ENCODE data around the gene PDLIM1. TPM values are rescaled to one million over a fixed set of nuclear protein-coding genes. Genes with fewer than 3 reads are reported as not detected.

PDLIM1 gene
- polyA plus RNA-seq, 3 donors: 1.9 to 5.2 (median 4.8) TPM

- Histone ChIP-seq H2AFZ (ENCODE audit: insufficient read depth, low read depth, low read length, poor library complexity, severe bottlenecking) (no peak overlapping the region), H3K36me3 (replicated peaks in 1 of 2; ENCODE audit: control insufficient read depth in 1 of 2, insufficient read depth in 2 of 2, low read length in 2 of 2) (no peaks in the 10 kb centered on the region), H3K27me3 (ENCODE audit: control insufficient read depth in 2 of 2, insufficient read depth in 2 of 2, low read length in 2 of 2) (no peaks in the 10 kb centered on the region), H3K9ac (ENCODE audit: insufficient read depth, low read length, poor library complexity, severe bottlenecking) (no peak overlapping the region), H3K9me3 (replicated peaks in 1 of 2; ENCODE audit: control insufficient read depth in 1 of 2, insufficient read depth in 1 of 2, low read length in 2 of 2) (no peaks in the 10 kb centered on the region), H4K20me1 (ENCODE audit: insufficient read depth, low read length) (no peaks in the 10 kb centered on the region), H3K4me3 (replicated peaks in 1 of 3; ENCODE audit: low read depth in 2 of 3, low read length in 3 of 3) (no peak overlapping the region), H3K79me2 (ENCODE audit: insufficient read depth, low read length) (no peaks in the 10 kb centered on the region), H3K4me1 (ENCODE audit: control insufficient read depth in 1 of 2, insufficient read depth in 2 of 2, low read length in 2 of 2) (no peaks in the 10 kb centered on the region), H3K27ac (ENCODE audit: low read depth in 1 of 2, low read length in 2 of 2) (no peak overlapping the region), H3K4me2 (replicated peaks; ENCODE audit: extremely low read depth, low read length, poor library complexity, severe bottlenecking) (no peak overlapping the region)
- Mint-ChIP-seq H3K36me3 (no peaks in the 10 kb centered on the region), H3K27me3 (ENCODE audit: low read depth in 3 of 3) (peaks cover 0 to 4% (median 0%) of the 10 kb centered on the region in 3 donors), H3K27ac (no peak overlapping the region), H3K4me3 (no peak overlapping the region), H3K9me3 (no peaks in the 10 kb centered on the region), H3K4me1 (no peaks in the 10 kb centered on the region)
- no CpG with 5 or more reads among the region's 1 CpG for WGBS (ENCODE audit: insufficient coverage)
- TF ChIP-seq CTCF (IDR thresholded peaks at IDR 0.05): no peak
- intact Hi-C loops (cut with micrococcal nuclease): no loop called here
- DNase-seq: no peak
These were observed 15.0 kb downstream of the PDLIM1 start for GRCh38 chr10:95275726-95276366.

GRCh38 chr10:95273393-95274312, 17.1 kb downstream of the PDLIM1 start:
- Histone ChIP-seq H3K4me1 (ENCODE audit: control insufficient read depth in 1 of 2, insufficient read depth in 2 of 2, low read length in 2 of 2) (no peaks in the 10 kb centered on the region), H3K4me2 (replicated peaks; ENCODE audit: extremely low read depth, low read length, poor library complexity, severe bottlenecking) (no peak overlapping the region), H3K9me3 (replicated peaks in 1 of 2; ENCODE audit: control insufficient read depth in 1 of 2, insufficient read depth in 1 of 2, low read length in 2 of 2) (no peaks in the 10 kb centered on the region), H3K79me2 (ENCODE audit: insufficient read depth, low read length) (no peaks in the 10 kb centered on the region), H3K4me3 (replicated peaks in 1 of 3; ENCODE audit: low read depth in 2 of 3, low read length in 3 of 3) (no peak overlapping the region), H3K9ac (ENCODE audit: insufficient read depth, low read length, poor library complexity, severe bottlenecking) (no peak overlapping the region), H3K36me3 (replicated peaks in 1 of 2; ENCODE audit: control insufficient read depth in 1 of 2, insufficient read depth in 2 of 2, low read length in 2 of 2) (no peaks in the 10 kb centered on the region), H4K20me1 (ENCODE audit: insufficient read depth, low read length) (no peaks in the 10 kb centered on the region), H3K27ac (ENCODE audit: low read depth in 1 of 2, low read length in 2 of 2) (no peak overlapping the region), H3K27me3 (ENCODE audit: control insufficient read depth in 2 of 2, insufficient read depth in 2 of 2, low read length in 2 of 2) (no peaks in the 10 kb centered on the region), H2AFZ (ENCODE audit: insufficient read depth, low read depth, low read length, poor library complexity, severe bottlenecking) (no peak overlapping the region)
- H3K4me3 Mint-ChIP-seq: no peak overlapping the region
- TF ChIP-seq CTCF (IDR thresholded peaks at IDR 0.05): no peak
- H3K27me3 Mint-ChIP-seq (ENCODE audit: low read depth in 3 of 3): peaks cover 0 to 4% (median 0%) of the 10 kb centered on the region in 3 donors
- H3K27ac Mint-ChIP-seq: peak overlapping the region in 1 of 7 donors; percentile 80
- WGBS (ENCODE audit: insufficient coverage): 83% methylated on average over 10 of the region's 13 CpGs
- no peaks in the 10 kb centered on the region for H3K36me3 Mint-ChIP-seq
- H3K9me3 Mint-ChIP-seq: no peaks in the 10 kb centered on the region
- intact Hi-C loops (cut with micrococcal nuclease): no loop called here
- no peak for DNase-seq
- no peaks in the 10 kb centered on the region for H3K4me1 Mint-ChIP-seq

Data from CD14-positive monocyte (primary cell).